NT2/D1 (cell line): ENCODE measurements around the gene FOXP1.
A peak's percentile ranks its signal among the peaks of the same experiment; 100 is the strongest.

Experiments used
- DNase-seq: peaks from one replicate; pipeline ENCODE4 v3.0.0-alpha.2; 2011; ENCODE audit warnings: low read depth, low spot score
- H3K27me3 ChIP-seq: 2 replicates; pipeline ENCODE4 v1.6.0; 2011; ENCODE audit warnings: mild to moderate bottlenecking; ENCODE audit not compliant: insufficient read length, insufficient read depth
- H3K36me3 ChIP-seq: 2 replicates; pipeline ENCODE4 v1.6.1; 2011; ENCODE audit warnings: mild to moderate bottlenecking, low read length, mixed read lengths; ENCODE audit not compliant: insufficient read depth, insufficient read length
- H3K4me1 ChIP-seq: 2 replicates; pipeline ENCODE4 v1.5.1; 2011; ENCODE audit not compliant: insufficient read depth, insufficient read length
- H3K4me3 ChIP-seq: 2 replicates; pipeline ENCODE4 v1.5.1; 2011; ENCODE audit warnings: low read depth; ENCODE audit not compliant: insufficient read length
- H3K9ac ChIP-seq: 2 replicates; pipeline ENCODE4 v1.6.0; 2011; ENCODE audit warnings: low read depth; ENCODE audit not compliant: insufficient read length
- H3K9me3 ChIP-seq: 2 replicates; pipeline ENCODE4 v1.5.1; 2011; ENCODE audit warnings: mild to moderate bottlenecking, low read length; ENCODE audit not compliant: insufficient read depth
- SUZ12 ChIP-seq: IDR thresholded peaks from 2 replicates; pipeline ENCODE4 v1.6.1; 2011; ENCODE audit not compliant: insufficient read length, insufficient read depth; ENCODE audit errors: extremely low read depth
- YY1 ChIP-seq: IDR thresholded peaks from 2 replicates; pipeline ENCODE4 v1.6.1; 2011; ENCODE audit not compliant: insufficient read length, insufficient read depth
- ZNF274 ChIP-seq: IDR thresholded peaks from 2 replicates; pipeline ENCODE4 v1.6.1; 2011; ENCODE audit warnings: mild to moderate bottlenecking, low read depth, low read length

Gene FOXP1

DNA sequence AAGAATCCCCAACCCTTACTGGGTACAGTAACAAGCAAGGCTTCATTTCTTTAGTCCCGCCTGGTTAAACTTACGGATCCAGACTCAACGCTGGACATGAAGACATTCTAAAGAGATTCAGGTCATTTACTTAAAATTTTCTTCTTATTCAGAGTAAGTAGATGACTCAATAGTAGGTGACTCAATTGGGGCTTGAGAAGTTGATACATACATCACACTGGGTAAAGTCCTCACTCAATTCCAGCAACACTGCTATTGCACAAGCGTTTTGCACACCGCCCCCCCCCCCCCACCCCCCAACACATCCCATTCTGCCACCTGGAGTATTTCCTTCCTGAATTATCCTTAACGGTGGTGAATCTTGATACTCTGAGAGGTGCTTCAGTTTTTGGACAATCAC lies 610.0 kb downstream of the FOXP1 start:
- Histone ChIP-seq H3K36me3 (peaks cover 37% of the 10 kb centered on the region), H3K9me3 (no peaks in the 10 kb centered on the region), H3K27me3 (no peaks in the 10 kb centered on the region), H3K9ac (no peak overlapping the region), H3K4me1 (no peaks in the 10 kb centered on the region), H3K4me3 (no peak overlapping the region)
- DNase-seq, result no peak
- no peak for TF ChIP-seq ZNF274
- no peak for TF ChIP-seq YY1
- no peak for TF ChIP-seq SUZ12

DNA sequence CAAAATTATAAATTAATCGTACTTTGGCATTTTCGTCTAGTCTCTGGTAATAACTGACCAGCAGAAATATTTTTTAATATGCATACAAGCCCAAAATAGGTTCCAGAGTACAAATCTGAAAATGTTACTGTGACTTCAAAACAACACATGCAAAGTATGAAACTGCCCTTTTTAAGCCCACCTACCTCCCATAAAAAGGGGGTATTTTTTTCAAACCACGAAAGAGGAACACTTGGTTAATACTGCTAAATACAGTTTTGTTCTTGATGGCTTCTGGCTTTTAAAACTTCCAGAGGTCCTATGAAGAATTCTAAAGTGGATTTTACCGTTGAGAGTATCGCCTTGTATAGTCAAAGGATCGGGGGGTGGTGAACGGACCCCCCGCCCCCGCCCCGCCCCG lies 610.7 kb downstream of the FOXP1 start:
- peaks cover 37% of the 10 kb centered on the region for H3K36me3 ChIP-seq
- DNase-seq, result no peak

DNA sequence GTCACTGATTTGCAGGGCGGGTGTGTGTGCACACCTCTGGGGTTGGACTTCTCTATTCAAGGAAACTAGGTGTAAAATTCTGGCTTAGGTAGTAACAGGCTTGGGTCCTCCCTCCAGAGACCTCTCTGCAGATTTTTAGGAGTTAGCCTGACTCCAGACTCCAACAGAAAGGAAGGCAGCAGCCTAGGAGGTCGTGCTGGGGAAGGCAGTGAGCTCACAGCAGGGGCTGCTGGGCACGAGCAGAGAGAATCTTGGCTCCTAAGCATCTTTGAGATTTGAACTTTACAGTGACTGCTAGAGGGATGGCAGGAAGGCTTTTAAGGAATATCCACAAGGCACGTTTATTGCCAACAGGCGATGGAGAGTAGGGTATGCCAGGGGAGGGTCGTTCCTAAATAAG lies 612.6 kb downstream of the FOXP1 start:
- no peak overlapping the region for H3K4me3 ChIP-seq
- no peaks in the 10 kb centered on the region for H3K27me3 ChIP-seq
- TF ChIP-seq SUZ12, result no peak
- no peak overlapping the region for H3K9ac ChIP-seq
- H3K36me3 ChIP-seq, result peaks cover 27% of the 10 kb centered on the region
- DNase-seq, result no peak
- H3K4me1 ChIP-seq, result no peaks in the 10 kb centered on the region
- no peaks in the 10 kb centered on the region for H3K9me3 ChIP-seq

More for the DNA sequence above, 610.7 kb downstream of the FOXP1 start:
- no peaks in the 10 kb centered on the region for H3K27me3 ChIP-seq
- no peak overlapping the region for H3K9ac ChIP-seq
- no peaks in the 10 kb centered on the region for H3K4me1 ChIP-seq
- TF ChIP-seq ZNF274, result no peak
- TF ChIP-seq YY1, result no peak
- TF ChIP-seq SUZ12, result no peak
- no peaks in the 10 kb centered on the region for H3K9me3 ChIP-seq
- no peak overlapping the region for H3K4me3 ChIP-seq

DNA sequence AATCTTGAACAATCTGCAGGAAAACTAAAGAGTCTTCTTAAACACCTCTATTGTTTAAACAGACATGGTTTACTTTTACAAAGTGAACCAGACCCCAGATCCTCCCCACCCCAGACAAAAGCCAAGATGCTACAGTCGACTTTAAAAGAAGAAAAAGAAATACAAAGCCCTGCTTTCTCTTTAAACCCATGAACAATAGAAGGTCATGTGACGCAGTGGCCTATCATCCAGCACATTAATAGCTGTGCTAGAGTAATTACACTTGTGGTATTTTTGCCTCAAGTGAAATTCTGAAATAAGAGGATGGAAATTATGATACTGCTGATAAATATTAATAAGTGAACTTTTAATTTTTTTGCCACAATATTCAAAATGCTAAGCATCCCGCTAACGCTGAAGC lies 613.4 kb downstream of the FOXP1 start:
- H3K4me3 ChIP-seq, result no peak overlapping the region
- no peak for DNase-seq
- H3K9ac ChIP-seq, result no peak overlapping the region
- H3K36me3 ChIP-seq, result peaks cover 27% of the 10 kb centered on the region
- H3K27me3 ChIP-seq, result no peaks in the 10 kb centered on the region
- no peaks in the 10 kb centered on the region for H3K9me3 ChIP-seq
- no peak for TF ChIP-seq YY1
- TF ChIP-seq SUZ12, result no peak
- TF ChIP-seq ZNF274, result no peak
- no peaks in the 10 kb centered on the region for H3K4me1 ChIP-seq

DNA sequence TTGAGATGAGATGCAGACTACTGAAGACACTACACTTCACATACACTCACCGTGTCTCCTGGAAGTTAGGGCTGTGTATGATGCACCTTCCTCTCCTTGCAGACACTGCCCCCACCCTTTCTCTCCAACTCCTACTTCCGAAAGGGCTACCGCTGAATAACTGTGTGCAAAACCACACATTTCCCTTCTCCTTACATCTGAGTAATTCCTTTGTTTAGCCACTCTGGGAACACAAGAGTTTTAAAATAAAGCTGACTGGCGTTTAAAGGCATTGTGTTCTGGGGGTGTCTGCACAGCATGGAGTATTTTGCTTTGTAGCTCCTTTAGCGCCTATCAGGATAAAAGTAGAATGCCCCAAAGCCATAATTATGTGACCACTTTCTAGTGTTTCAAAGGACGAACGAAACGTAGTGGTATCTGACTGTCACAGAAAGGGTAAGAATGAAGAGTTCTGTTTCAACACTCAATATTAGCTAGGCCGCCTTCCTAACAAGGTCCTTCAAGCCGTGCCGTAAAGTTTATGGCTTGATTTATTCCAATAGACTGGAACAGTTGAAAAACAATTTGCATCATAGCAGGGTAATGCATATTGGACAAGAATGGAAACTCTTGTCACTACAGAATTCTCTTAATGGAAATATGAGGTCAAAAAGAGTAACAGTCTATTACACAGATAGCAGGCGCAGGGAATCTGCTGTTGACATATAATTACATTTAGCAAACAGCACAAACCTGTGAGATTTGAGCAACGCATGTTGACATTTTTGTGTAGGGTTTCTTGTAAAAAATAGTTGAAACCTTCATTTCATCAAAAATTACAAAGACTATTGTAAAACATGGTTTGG lies 619.9 kb downstream of the FOXP1 start:
- Histone ChIP-seq H3K4me1 (peaks cover 5% of the 10 kb centered on the region), H3K27me3 (no peaks in the 10 kb centered on the region), H3K9me3 (no peaks in the 10 kb centered on the region), H3K36me3 (peaks cover 25% of the 10 kb centered on the region), H3K9ac (no peak overlapping the region), H3K4me3 (no peak overlapping the region)
- DNase-seq, result peak; percentile 57
- no peak for TF ChIP-seq SUZ12
- TF ChIP-seq YY1, result no peak
- TF ChIP-seq ZNF274, result no peak

DNA sequence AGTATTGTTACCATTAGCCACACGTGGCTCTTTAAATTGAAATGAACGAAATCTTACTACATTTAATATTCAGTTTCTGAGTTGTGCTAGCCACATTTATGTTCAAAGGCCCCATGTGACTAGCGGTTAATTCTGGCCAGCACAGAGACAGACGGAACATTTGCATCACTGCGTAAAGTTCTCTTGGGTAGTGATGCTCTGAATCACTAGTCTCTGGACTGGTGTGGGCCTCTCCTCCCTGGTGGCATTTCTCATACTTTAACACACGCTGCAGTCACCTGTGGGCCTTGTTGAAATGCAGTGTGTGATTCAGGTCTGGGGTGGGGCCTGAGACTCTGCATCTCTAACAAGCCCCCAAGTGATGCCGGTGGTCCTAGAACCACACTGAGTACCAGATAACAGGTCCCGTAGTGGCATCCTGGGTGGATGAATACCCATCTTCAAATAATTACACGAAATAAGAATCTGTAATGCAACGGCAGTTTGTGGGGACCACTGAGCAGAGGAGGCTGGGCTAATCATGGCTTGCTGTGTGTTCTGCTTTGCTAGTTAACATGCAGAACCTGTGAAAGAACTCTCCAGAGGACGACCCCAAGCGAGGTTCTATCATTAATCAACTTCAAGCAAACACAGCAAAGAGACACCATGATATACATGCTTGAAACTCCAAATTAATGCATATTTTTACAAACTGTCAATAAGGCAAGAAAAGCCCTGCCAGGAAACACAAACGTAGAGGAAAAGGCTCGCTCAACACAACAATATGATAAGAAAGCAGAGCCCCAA lies 623.8 kb downstream of the FOXP1 start:
- Histone ChIP-seq H3K4me1 (peaks cover 5% of the 10 kb centered on the region), H3K36me3 (peaks cover 13% of the 10 kb centered on the region), H3K4me3 (no peak overlapping the region), H3K27me3 (no peaks in the 10 kb centered on the region), H3K9me3 (no peaks in the 10 kb centered on the region), H3K9ac (no peak overlapping the region)
- no peak for DNase-seq
- no peak for TF ChIP-seq ZNF274
- TF ChIP-seq SUZ12, result no peak
- TF ChIP-seq YY1, result no peak

DNA sequence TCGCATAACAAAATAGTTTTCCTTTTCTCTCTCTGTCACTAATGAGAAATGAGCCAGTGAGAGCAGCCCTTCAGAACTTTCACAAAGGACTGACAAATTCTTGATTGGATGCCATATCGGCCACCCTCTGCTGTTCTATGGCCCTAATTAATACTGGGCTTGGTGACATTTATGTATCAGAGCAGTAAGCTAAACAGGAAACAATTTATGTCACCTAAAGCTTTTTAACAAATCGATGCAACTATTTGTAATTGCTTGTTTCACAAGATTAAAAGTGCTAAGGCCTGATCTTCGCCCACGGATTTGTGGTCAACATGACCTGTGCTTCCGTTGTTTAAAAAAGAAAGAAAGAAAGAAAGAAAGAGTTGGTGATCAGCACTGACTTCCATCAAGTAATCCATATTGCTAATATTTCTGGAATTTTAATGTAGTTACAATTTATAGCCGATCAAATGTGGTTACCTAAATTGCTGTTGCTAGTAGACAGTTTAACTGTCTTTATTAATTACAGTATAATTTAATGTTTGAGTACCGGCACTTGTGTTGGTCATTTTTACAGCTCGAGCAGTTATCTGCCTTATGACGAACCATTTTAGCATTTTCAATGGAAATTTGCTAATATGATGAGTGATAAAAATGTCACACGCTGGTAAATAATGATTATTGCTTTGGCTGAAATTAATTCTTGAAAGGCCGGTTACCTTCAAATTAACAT lies 631.3 kb downstream of the FOXP1 start:
- Histone ChIP-seq H3K36me3 (no peaks in the 10 kb centered on the region), H3K9ac (no peak overlapping the region), H3K4me3 (no peak overlapping the region), H3K9me3 (no peaks in the 10 kb centered on the region), H3K27me3 (no peaks in the 10 kb centered on the region), H3K4me1 (peaks cover 3% of the 10 kb centered on the region)
- no peak for DNase-seq
- TF ChIP-seq SUZ12 (no peak), YY1 (no peak), ZNF274 (no peak)
